Activated naive CD8-positive, alpha-beta T cell treated with anti-CD3 and anti-CD28 coated beads, Interleukin-2, amount 50 U/mL, for 24 hours (primary cell): ENCODE measurements around the gene DNAH8.
"Not testable (repeated sequence)": the region's sequence is repeated elsewhere in the genome, so short reads cannot be mapped to it uniquely, and the experiment has no call there.

Experiments used
- ATAC-seq: fragments of 150-1000 bp; cut with Tn5 transposase; one replicate; pipeline ENCODE4 v1.10.0; 2021
- DNase-seq: peaks from one replicate; pipeline ENCODE4 v3.0.0; 2021
- H3K27ac Mint-ChIP-seq: one replicate; pipeline ENCODE4 v1.8.0; 2021; ENCODE audit warnings: mild to moderate bottlenecking, mixed read lengths
- H3K27me3 Mint-ChIP-seq: one replicate; pipeline ENCODE4 v1.8.0; 2021; ENCODE audit warnings: mixed read lengths
- H3K36me3 Mint-ChIP-seq: one replicate; pipeline ENCODE4 v1.8.0; 2021; ENCODE audit warnings: low read depth, mixed read lengths
- H3K4me1 Mint-ChIP-seq: one replicate; pipeline ENCODE4 v1.8.0; 2021; ENCODE audit warnings: mixed read lengths
- H3K4me3 Mint-ChIP-seq: one replicate; pipeline ENCODE4 v1.8.0; 2021; ENCODE audit warnings: mild to moderate bottlenecking, moderate library complexity, mixed read lengths
- H3K9me3 Mint-ChIP-seq: one replicate; pipeline ENCODE4 v1.8.0; 2021; ENCODE audit warnings: mixed read lengths

DNAH8 gene

GRCh38 chr6:38786486-38786885 is 71.4 kb downstream of the DNAH8 start:
- Mint-ChIP-seq H3K4me1 (no peaks in the 10 kb centered on the region), H3K27me3 (peaks cover 21% of the 10 kb centered on the region), H3K36me3 (no peaks in the 10 kb centered on the region), H3K27ac (no peak overlapping the region), H3K9me3 (no peaks in the 10 kb centered on the region), H3K4me3 (no peak overlapping the region)
- DNase-seq = no peak
- no peak for ATAC-seq

- Mint-ChIP-seq H3K9me3 (no peaks in the 10 kb centered on the region), H3K27me3 (peaks cover 19% of the 10 kb centered on the region), H3K36me3 (no peaks in the 10 kb centered on the region), H3K4me3 (no peak overlapping the region), H3K27ac (no peak overlapping the region), H3K4me1 (no peaks in the 10 kb centered on the region)
- DNase-seq (no peak), ATAC-seq (no peak)
Measured at GRCh38 chr6:38789256-38789655, 74.1 kb downstream of the DNAH8 start.

GRCh38 chr6:38792356-38792755 is 77.2 kb downstream of the DNAH8 start:
- Mint-ChIP-seq H3K4me3 (no peak overlapping the region), H3K9me3 (no peaks in the 10 kb centered on the region), H3K36me3 (no peaks in the 10 kb centered on the region), H3K27me3 (peaks cover 38% of the 10 kb centered on the region), H3K27ac (no peak overlapping the region), H3K4me1 (no peaks in the 10 kb centered on the region)
- no peak for DNase-seq
- no peak for ATAC-seq

GRCh38 chr6:38794682-38795081 is 79.6 kb downstream of the DNAH8 start:
- Mint-ChIP-seq H3K36me3 (no peaks in the 10 kb centered on the region), H3K4me1 (no peaks in the 10 kb centered on the region), H3K9me3 (no peaks in the 10 kb centered on the region), H3K27me3 (peaks cover 42% of the 10 kb centered on the region), H3K4me3 (no peak overlapping the region), H3K27ac (no peak overlapping the region)
- ATAC-seq = no peak
- DNase-seq = no peak

- no peak for ATAC-seq
- DNase-seq = no peak
- Mint-ChIP-seq H3K9me3 (no peaks in the 10 kb centered on the region), H3K27me3 (peaks cover 54% of the 10 kb centered on the region), H3K4me3 (no peak overlapping the region), H3K36me3 (no peaks in the 10 kb centered on the region), H3K4me1 (no peaks in the 10 kb centered on the region), H3K27ac (no peak overlapping the region)
Measured at GRCh38 chr6:38796006-38796405, 80.9 kb downstream of the DNAH8 start.

- H3K36me3 Mint-ChIP-seq, H3K4me3 Mint-ChIP-seq, ATAC-seq, H3K4me1 Mint-ChIP-seq, H3K9me3 Mint-ChIP-seq, DNase-seq, H3K27ac Mint-ChIP-seq: not testable (repeated sequence)
- peaks cover 55% of the 10 kb centered on the region for H3K27me3 Mint-ChIP-seq
Measured at GRCh38 chr6:38796437-38796836, 81.3 kb downstream of the DNAH8 start.

- no peak for DNase-seq
- H3K27ac Mint-ChIP-seq = no peak overlapping the region
- no peaks in the 10 kb centered on the region for H3K9me3 Mint-ChIP-seq
- no peak for ATAC-seq
- H3K27me3 Mint-ChIP-seq = peaks cover 54% of the 10 kb centered on the region
- H3K4me1 Mint-ChIP-seq = no peaks in the 10 kb centered on the region
- no peak overlapping the region for H3K4me3 Mint-ChIP-seq
- H3K36me3 Mint-ChIP-seq = no peaks in the 10 kb centered on the region
Measured at GRCh38 chr6:38796850-38797249, 81.7 kb downstream of the DNAH8 start.

- peaks cover 54% of the 10 kb centered on the region for H3K27me3 Mint-ChIP-seq
- H3K9me3 Mint-ChIP-seq = no peaks in the 10 kb centered on the region
- H3K4me1 Mint-ChIP-seq = no peaks in the 10 kb centered on the region
- H3K27ac Mint-ChIP-seq = no peak overlapping the region
- no peak overlapping the region for H3K4me3 Mint-ChIP-seq
- ATAC-seq (no peak), DNase-seq (no peak)
- no peaks in the 10 kb centered on the region for H3K36me3 Mint-ChIP-seq
Measured at GRCh38 chr6:38797391-38797790, 82.3 kb downstream of the DNAH8 start.

GRCh38 chr6:38799529-38800184 is 84.5 kb downstream of the DNAH8 start:
- Mint-ChIP-seq H3K36me3 (no peaks in the 10 kb centered on the region), H3K27ac (no peak overlapping the region), H3K9me3 (no peaks in the 10 kb centered on the region), H3K27me3 (peaks cover 55% of the 10 kb centered on the region), H3K4me1 (peaks cover 2% of the 10 kb centered on the region), H3K4me3 (no peak overlapping the region)
- DNase-seq (no peak), ATAC-seq (no peak)

GRCh38 chr6:38801305-38801704 is 86.2 kb downstream of the DNAH8 start:
- no peak for DNase-seq
- H3K27ac Mint-ChIP-seq = no peak overlapping the region
- H3K4me1 Mint-ChIP-seq = peaks cover 2% of the 10 kb centered on the region
- H3K4me3 Mint-ChIP-seq = no peak overlapping the region
- ATAC-seq = no peak
- H3K27me3 Mint-ChIP-seq = peaks cover 52% of the 10 kb centered on the region
- no peaks in the 10 kb centered on the region for H3K9me3 Mint-ChIP-seq
- no peaks in the 10 kb centered on the region for H3K36me3 Mint-ChIP-seq

- Mint-ChIP-seq H3K4me1 (peaks cover 2% of the 10 kb centered on the region), H3K27me3 (peaks cover 50% of the 10 kb centered on the region), H3K36me3 (no peaks in the 10 kb centered on the region), H3K4me3 (no peak overlapping the region), H3K27ac (no peak overlapping the region), H3K9me3 (no peaks in the 10 kb centered on the region)
- DNase-seq (no peak), ATAC-seq (no peak)
Measured at GRCh38 chr6:38802497-38802896, 87.4 kb downstream of the DNAH8 start.

- H3K4me1 Mint-ChIP-seq = peaks cover 2% of the 10 kb centered on the region
- H3K27me3 Mint-ChIP-seq = peaks cover 50% of the 10 kb centered on the region
- no peak overlapping the region for H3K4me3 Mint-ChIP-seq
- ATAC-seq = no peak
- no peaks in the 10 kb centered on the region for H3K9me3 Mint-ChIP-seq
- no peak overlapping the region for H3K27ac Mint-ChIP-seq
- no peaks in the 10 kb centered on the region for H3K36me3 Mint-ChIP-seq
- no peak for DNase-seq
Measured at GRCh38 chr6:38803129-38803528, 88.0 kb downstream of the DNAH8 start.

GRCh38 chr6:38804358-38804757 is 89.2 kb downstream of the DNAH8 start:
- H3K27me3 Mint-ChIP-seq = peaks cover 47% of the 10 kb centered on the region
- H3K4me1 Mint-ChIP-seq = peaks cover 2% of the 10 kb centered on the region
- H3K4me3 Mint-ChIP-seq = no peak overlapping the region
- H3K36me3 Mint-ChIP-seq = no peaks in the 10 kb centered on the region
- no peak for DNase-seq
- H3K9me3 Mint-ChIP-seq = no peaks in the 10 kb centered on the region
- no peak overlapping the region for H3K27ac Mint-ChIP-seq
- no peak for ATAC-seq

GRCh38 chr6:38805127-38805655 is 90.1 kb downstream of the DNAH8 start:
- no peaks in the 10 kb centered on the region for H3K9me3 Mint-ChIP-seq

GRCh38 chr6:38805692-38806091 is 90.6 kb downstream of the DNAH8 start:
- H3K4me3 Mint-ChIP-seq = no peak overlapping the region
- ATAC-seq (no peak), DNase-seq (no peak)
- peaks cover 2% of the 10 kb centered on the region for H3K4me1 Mint-ChIP-seq
- no peaks in the 10 kb centered on the region for H3K36me3 Mint-ChIP-seq
- peaks cover 38% of the 10 kb centered on the region for H3K27me3 Mint-ChIP-seq
- no peak overlapping the region for H3K27ac Mint-ChIP-seq
- no peaks in the 10 kb centered on the region for H3K9me3 Mint-ChIP-seq

More at GRCh38 chr6:38805127-38805655, 90.1 kb downstream of the DNAH8 start:
- Mint-ChIP-seq H3K4me1 (peaks cover 2% of the 10 kb centered on the region), H3K27ac (no peak overlapping the region), H3K4me3 (no peak overlapping the region), H3K27me3 (peaks cover 43% of the 10 kb centered on the region), H3K36me3 (no peaks in the 10 kb centered on the region)
- DNase-seq (no peak), ATAC-seq (no peak)

- Mint-ChIP-seq H3K4me3 (no peak overlapping the region), H3K4me1 (peaks cover 2% of the 10 kb centered on the region), H3K27me3 (peaks cover 39% of the 10 kb centered on the region)
Measured at GRCh38 chr6:38806271-38806670, 91.2 kb downstream of the DNAH8 start.

More at GRCh38 chr6:38806271-38806670, 91.2 kb downstream of the DNAH8 start:
- Mint-ChIP-seq H3K36me3 (no peaks in the 10 kb centered on the region), H3K27ac (no peak overlapping the region), H3K9me3 (no peaks in the 10 kb centered on the region)
- ATAC-seq (no peak), DNase-seq (no peak)
